ENCODE measurements around the gene SFRP5. TPM values are rescaled to one million over a fixed set of nuclear protein-coding genes. Genes with fewer than 3 reads are reported as not detected.

SFRP5 gene
- total and polyA plus RNA-seq, 7 donors = 0.46 to 24.6 (median 9.9) TPM

- Histone ChIP-seq H3K27ac (peak overlapping the region; percentile 95 to 100 (median 98)), H3K27me3 (no peaks in the 10 kb centered on the region), H3K4me1 (peaks cover 0 to 50% (median 49%) of the 10 kb centered on the region in 4 donors), H3K9me3 (no peaks in the 10 kb centered on the region), H3K4me3 (no peak overlapping the region), H3K36me3 (peaks cover 0 to 23% (median 5%) of the 10 kb centered on the region in 4 donors)
- intact Hi-C loops (cut with DNase I) = no loop called here
- 76 to 86% methylated on average over 2 of the region's 2 CpGs for WGBS, 2 donors
- DNase-seq = no peak
- TF ChIP-seq POLR2AphosphoS5 (IDR thresholded peaks at IDR 0.05) (no peak), CTCF (IDR thresholded peaks at IDR 0.05) (no peak), POLR2A (IDR thresholded peaks at IDR 0.05) (no peak), EP300 (IDR thresholded peaks at IDR 0.05) (no peak)
Observed at GRCh38 chr10:97719602-97720001, 52.2 kb downstream of the SFRP5 start.

GRCh38 chr10:97718659-97719142 is 53.1 kb downstream of the SFRP5 start:
- WGBS, 2 donors = 10 to 51% methylated on average over 8 of the region's 8 CpGs
- TF ChIP-seq POLR2AphosphoS5 (IDR thresholded peaks at IDR 0.05) (peak in 3 of 4 donors; percentile 25 to 38 (median 30)), CTCF (IDR thresholded peaks at IDR 0.05) (no peak), POLR2A (IDR thresholded peaks at IDR 0.05) (peak in 1 of 2 donors; percentile 21), EP300 (IDR thresholded peaks at IDR 0.05) (no peak)
- Histone ChIP-seq H3K36me3 (peaks cover 0 to 23% (median 5%) of the 10 kb centered on the region in 4 donors), H3K9me3 (no peaks in the 10 kb centered on the region), H3K27ac (peak overlapping the region; percentile 95 to 100 (median 98)), H3K27me3 (no peaks in the 10 kb centered on the region), H3K4me3 (no peak overlapping the region), H3K4me1 (peaks cover 0 to 50% (median 49%) of the 10 kb centered on the region in 4 donors)
- DNase-seq = peak; percentile 83
- intact Hi-C loops (cut with DNase I) = no loop called here

- H3K27ac ChIP-seq = peak overlapping the region; percentile 95 to 100 (median 98)
- no peaks in the 10 kb centered on the region for H3K9me3 ChIP-seq
- peak; percentile 74 for DNase-seq
- TF ChIP-seq POLR2A (IDR thresholded peaks at IDR 0.05) = no peak
- no peak for TF ChIP-seq EP300 (IDR thresholded peaks at IDR 0.05)
- TF ChIP-seq POLR2AphosphoS5 (IDR thresholded peaks at IDR 0.05) = peak in 2 of 4 donors; percentile 62 to 65
- no peaks in the 10 kb centered on the region for H3K27me3 ChIP-seq
- peaks cover 0 to 23% (median 5%) of the 10 kb centered on the region in 4 donors for H3K36me3 ChIP-seq
- 22 to 56% methylated on average over 6 of the region's 6 CpGs for WGBS, 2 donors
- no peak overlapping the region for H3K4me3 ChIP-seq
- H3K4me1 ChIP-seq = peaks cover 2 to 53% (median 50%) of the 10 kb centered on the region in 4 donors
- intact Hi-C loops (cut with DNase I) = no loop called here
Observed at GRCh38 chr10:97718178-97718577, 53.6 kb downstream of the SFRP5 start.

- 88 to 94% methylated on average over 7 of the region's 7 CpGs for WGBS, 2 donors
- TF ChIP-seq CTCF (IDR thresholded peaks at IDR 0.05) = no peak
- Histone ChIP-seq H3K27me3 (no peaks in the 10 kb centered on the region), H3K36me3 (peaks cover 0 to 23% (median 5%) of the 10 kb centered on the region in 4 donors), H3K4me3 (no peak overlapping the region), H3K27ac (peak overlapping the region; percentile 95 to 100 (median 98)), H3K9me3 (no peaks in the 10 kb centered on the region), H3K4me1 (peaks cover 2 to 58% (median 56%) of the 10 kb centered on the region in 4 donors)
- no peak for DNase-seq
- intact Hi-C loops (cut with DNase I) = no loop called here
Observed at GRCh38 chr10:97717627-97718026, 54.2 kb downstream of the SFRP5 start.

Other genes with a start within 250 kb of the SFRP5 start
- under 1 TPM in 1 of 4 donors, not detected in 3; 0.49 TPM for gene ANKRD2, start 199.2 kb downstream of the SFRP5 start, total RNA-seq
- 1 to 10 TPM in 1 of 3 donors, under 1 TPM in 1, not detected in 1; 0.31 to 1.2 TPM for gene ANKRD2, start 199.2 kb downstream of the SFRP5 start, polyA plus RNA-seq
- under 1 TPM in 1 of 4 donors, not detected in 3; 0.71 TPM for gene HOGA1, start 187.6 kb downstream of the SFRP5 start, total RNA-seq
- gene HOGA1, start 187.6 kb downstream of the SFRP5 start, polyA plus RNA-seq = 1 to 10 TPM in 1 of 3 donors, under 1 TPM in 1, not detected in 1; 0.26 to 1.2 TPM
- not detected for gene C10orf62, start 182.3 kb downstream of the SFRP5 start, total RNA-seq
- gene C10orf62, start 182.3 kb downstream of the SFRP5 start, polyA plus RNA-seq = not detected
- 10 to 100 TPM in 1 of 4 donors, 1 to 10 TPM in 2, under 1 TPM in 1; 0.83 to 23.4 (median 5.4) TPM for gene MORN4, start 138.5 kb downstream of the SFRP5 start, total RNA-seq
- gene MORN4, start 138.5 kb downstream of the SFRP5 start, polyA plus RNA-seq = 1 to 10 TPM; 1.2 to 2.5 (median 2.5) TPM
- 10 to 100 TPM; 13.3 to 19.3 (median 13.9) TPM for gene PI4K2A, start 131.3 kb downstream of the SFRP5 start, total RNA-seq
- 1 to 10 TPM; 8.1 to 9.0 (median 8.9) TPM for gene PI4K2A, start 131.3 kb downstream of the SFRP5 start, polyA plus RNA-seq
- gene AVPI1, start 84.8 kb downstream of the SFRP5 start, total RNA-seq = 10 to 100 TPM; 10.5 to 16.1 (median 12.2) TPM
- 10 to 100 TPM; 22.6 to 58.3 (median 31.8) TPM for gene AVPI1, start 84.8 kb downstream of the SFRP5 start, polyA plus RNA-seq
- 10 to 100 TPM; 17.3 to 40.7 (median 22.0) TPM for gene MARVELD1, start 58.3 kb downstream of the SFRP5 start, total RNA-seq
- 10 to 100 TPM; 16.2 to 22.2 (median 16.7) TPM for gene MARVELD1, start 58.3 kb downstream of the SFRP5 start, polyA plus RNA-seq
- 10 to 100 TPM in 3 of 4 donors, 1 to 10 TPM in 1; 8.9 to 15.9 (median 12.4) TPM for gene ZFYVE27, start 34.9 kb downstream of the SFRP5 start, total RNA-seq
- 10 to 100 TPM in 1 of 3 donors, 1 to 10 TPM in 2; 7.2 to 42.2 (median 7.9) TPM for gene ZFYVE27, start 34.9 kb downstream of the SFRP5 start, polyA plus RNA-seq
- gene GOLGA7B, start 77.8 kb upstream of the SFRP5 start, total RNA-seq = under 1 TPM; 0.16 to 0.71 (median 0.41) TPM
- 1 to 10 TPM; 1.0 to 1.4 (median 1.2) TPM for gene GOLGA7B, start 77.8 kb upstream of the SFRP5 start, polyA plus RNA-seq

All from sigmoid colon (tissue), 7 donors.